ENCODE measurements around the gene CD177. TPM values are rescaled to one million over a fixed set of nuclear protein-coding genes. Genes with fewer than 3 reads are reported as not detected.
A peak's percentile ranks its signal among the peaks of the same experiment; 100 is the strongest.

CD177 gene
- total and polyA plus RNA-seq, 9 of the 15 experiments (the other 6 are each of a cell fraction or from before 2014, with no cell fraction given) = not detected

DNA sequence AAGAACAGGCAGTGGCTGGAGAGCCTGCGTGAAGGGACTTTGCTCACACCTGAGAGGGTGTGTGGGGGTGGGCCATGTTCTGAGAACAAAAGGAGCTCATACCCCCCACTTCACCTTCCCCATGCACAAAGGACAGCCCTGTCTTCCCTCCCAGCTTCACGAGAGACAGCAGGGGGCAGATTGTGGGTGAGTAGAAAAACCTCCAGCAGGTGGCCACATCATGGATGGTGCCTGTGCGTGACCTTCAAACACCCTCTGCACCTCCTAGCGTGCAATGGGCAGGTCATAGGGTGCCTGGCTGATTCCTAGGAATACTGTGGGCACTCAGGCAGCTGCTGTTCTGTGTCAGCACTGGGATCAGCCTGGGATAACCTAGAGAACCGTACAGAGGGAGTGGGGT lies 47.8 kb upstream of the CD177 start (continued):
- TF ChIP-seq CTCFL (IDR thresholded peaks at IDR 0.05; ENCODE audit: borderline replicate concordance, insufficient read depth, low read depth, low read length, poor library complexity, severe bottlenecking) = peak; percentile 80
- TF ChIP-seq SPI1 (IDR thresholded peaks at IDR 0.05; ENCODE audit: borderline replicate concordance, low read depth, low read length) = no peak

- Histone ChIP-seq H3K4me2 (ENCODE audit: insufficient read depth, low read length) (no peak overlapping the region; the same call in 1 of the 2 replicates), H3K9me1 (ENCODE audit: control insufficient read depth, insufficient read depth, low read length) (no peaks in the 10 kb centered on the region), H2AFZ (ENCODE audit: low read depth, low read length) (no peak overlapping the region), H3K27me3 (ENCODE audit: control insufficient read depth in 2 of 2, insufficient read depth in 2 of 2, low read length in 2 of 2) (no peaks in the 10 kb centered on the region; a peak in 1 of 5 replicates), H3K4me3 (no peak overlapping the region), H3K79me2 (ENCODE audit: control insufficient read depth, insufficient read depth, low read length) (no peaks in the 10 kb centered on the region), H4K20me1 (replicated peaks; ENCODE audit: control insufficient read depth, insufficient read depth, low read length) (no peaks in the 10 kb centered on the region), H3K9me3 (replicated peaks; ENCODE audit: control insufficient read depth, insufficient read depth, low read depth, low read length) (no peaks in the 10 kb centered on the region), H3K9ac (ENCODE audit: insufficient read depth in 1 of 2, low read depth in 2 of 2, low read length in 2 of 2) (no peak overlapping the region), H3K27ac (ENCODE audit: extremely low read depth, low read depth, low read length) (no peak overlapping the region), H3K4me1 (replicated peaks in 1 of 2; ENCODE audit: control insufficient read depth in 2 of 2, insufficient read depth in 2 of 2, low read length in 2 of 2) (no peaks in the 10 kb centered on the region), H3K36me3 (ENCODE audit: control insufficient read depth, insufficient read depth, low read length) (no peaks in the 10 kb centered on the region)
- BruUV-seq (replicated peaks) = no TSS peak
- ChIA-PET CTCF (ENCODE audit: low intra/inter-chr PET ratio) (interaction anchor here (1.1 kb wide), 1 partner anchor 11 kb away, joined by 4 read pairs; no protein-coding TSS in a partner anchor), POLR2A (no interaction called here)
- 0% methylated on average over 1 of the region's 1 CpG for WGBS (ENCODE audit: insufficient coverage, low coverage, missing lambda C conversion rate)
- DNase-seq (ENCODE audit: extremely low read depth in 1 of 4, low spot score in 3 of 4) (no peak), ATAC-seq (no peak), FAIRE-seq (no peak)
- TF ChIP-seq, protein P1, sequence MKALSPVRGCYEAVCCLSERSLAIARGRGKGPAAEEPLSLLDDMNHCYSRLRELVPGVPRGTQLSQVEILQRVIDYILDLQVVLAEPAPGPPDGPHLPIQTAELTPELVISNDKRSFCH (CRISPR knock-in tag; IDR thresholded peaks at IDR 0.05) = no peak
- TF ChIP-seq, protein P1 (tag; IDR thresholded peaks at IDR 0.05) = no peak
- TF ChIP-seq, protein P2, sequence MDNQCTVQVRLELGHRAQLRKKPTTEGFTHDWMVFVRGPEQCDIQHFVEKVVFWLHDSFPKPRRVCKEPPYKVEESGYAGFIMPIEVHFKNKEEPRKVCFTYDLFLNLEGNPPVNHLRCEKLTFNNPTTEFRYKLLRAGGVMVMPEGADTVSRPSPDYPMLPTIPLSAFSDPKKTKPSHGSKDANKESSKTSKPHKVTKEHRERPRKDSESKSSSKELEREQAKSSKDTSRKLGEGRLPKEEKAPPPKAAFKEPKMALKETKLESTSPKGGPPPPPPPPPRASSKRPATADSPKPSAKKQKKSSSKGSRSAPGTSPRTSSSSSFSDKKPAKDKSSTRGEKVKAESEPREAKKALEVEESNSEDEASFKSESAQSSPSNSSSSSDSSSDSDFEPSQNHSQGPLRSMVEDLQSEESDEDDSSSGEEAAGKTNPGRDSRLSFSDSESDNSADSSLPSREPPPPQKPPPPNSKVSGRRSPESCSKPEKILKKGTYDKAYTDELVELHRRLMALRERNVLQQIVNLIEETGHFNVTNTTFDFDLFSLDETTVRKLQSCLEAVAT (IDR thresholded peaks at IDR 0.05) = no peak
- TF ChIP-seq MXI1 (IDR thresholded peaks at IDR 0.05; ENCODE audit: low read depth, low read length) = no peak
- TF ChIP-seq ZNF217 (CRISPR knock-in tag; IDR thresholded peaks at IDR 0.05) = no peak
- TF ChIP-seq EWSR1 (IDR thresholded peaks at IDR 0.05; ENCODE audit: borderline replicate concordance, low read depth, partially characterized antibody) = no peak
- TF ChIP-seq PHB2 (IDR thresholded peaks at IDR 0.05; ENCODE audit: low read depth) = no peak
- no peak for TF ChIP-seq RERE (CRISPR knock-in tag; IDR thresholded peaks at IDR 0.05; ENCODE audit: borderline replicate concordance)
- no peak for TF ChIP-seq ILK (tag; IDR thresholded peaks at IDR 0.05; ENCODE audit: borderline replicate concordance, low read depth)
- intact Hi-C loops (cut with micrococcal nuclease) = no loop called here
- in situ Hi-C loops (cut with MboI) = no loop called here
These were observed 47.4 kb upstream of the CD177 start for GRCh38 chr19:43306097-43306496.
